ENCODE results near the gene EFNA3. TPM values are rescaled to one million over a fixed set of nuclear protein-coding genes. Genes with fewer than 3 reads are reported as not detected.

EFNA3 gene
- polyA plus RNA-seq, result 1 to 10 TPM in 1 of 3 donors, under 1 TPM in 2; 0.70 to 2.3 (median 0.94) TPM

- peaks cover 0 to 3% (median 0%) of the 10 kb centered on the region in 6 donors for H3K9me3 Mint-ChIP-seq
- H3K27ac Mint-ChIP-seq, result peak within 1 kb of the TSS; percentile 10 to 80 (median 38)
- DNase-seq, result peak; percentile 57 to 61 (median 57)
- H3K36me3 Mint-ChIP-seq, result no peaks in the 10 kb centered on the region
- H3K27me3 Mint-ChIP-seq (ENCODE audit: low read depth in 3 of 3), result peaks cover 16 to 31% (median 25%) of the 10 kb centered on the region in 3 donors
- H3K4me3 Mint-ChIP-seq, result peak within 1 kb of the TSS; percentile 72 to 91 (median 82)
- H3K4me1 Mint-ChIP-seq, result peaks cover 32 to 33% of the 10 kb centered on the region in 2 donors
Measured at GRCh38 chr1:155078469-155079209, at the start of gene EFNA3. EFNA3 (plus strand) TSS chr1:155078837; CDS start chr1:155078942, 105 bp downstream.

- Mint-ChIP-seq H3K27ac (no peak overlapping the region), H3K27me3 (ENCODE audit: low read depth in 3 of 3) (peaks cover 0 to 6% (median 2%) of the 10 kb centered on the region in 3 donors), H3K4me3 (no peak overlapping the region), H3K9me3 (peaks cover 0 to 3% (median 0%) of the 10 kb centered on the region in 6 donors), H3K4me1 (no peaks in the 10 kb centered on the region), H3K36me3 (no peaks in the 10 kb centered on the region)
- DNase-seq, result no peak
Measured at GRCh38 chr1:155029513-155030242, 49.0 kb upstream of the EFNA3 start.

GRCh38 chr1:155030243-155030795, 48.3 kb upstream of the EFNA3 start:
- peaks cover 0 to 6% (median 2%) of the 10 kb centered on the region in 3 donors for H3K27me3 Mint-ChIP-seq (ENCODE audit: low read depth in 3 of 3)
- H3K36me3 Mint-ChIP-seq, result no peaks in the 10 kb centered on the region
- peaks cover 0 to 4% (median 0%) of the 10 kb centered on the region in 6 donors for H3K9me3 Mint-ChIP-seq
- H3K4me3 Mint-ChIP-seq, result no peak overlapping the region
- H3K4me1 Mint-ChIP-seq, result no peaks in the 10 kb centered on the region
- no peak for DNase-seq
- H3K27ac Mint-ChIP-seq, result no peak overlapping the region

GRCh38 chr1:155030899-155031298, 47.7 kb upstream of the EFNA3 start:
- H3K27me3 Mint-ChIP-seq (ENCODE audit: low read depth in 3 of 3), result peaks cover 0 to 2% (median 2%) of the 10 kb centered on the region in 3 donors
- no peaks in the 10 kb centered on the region for H3K36me3 Mint-ChIP-seq
- H3K9me3 Mint-ChIP-seq, result peaks cover 0 to 4% (median 0%) of the 10 kb centered on the region in 6 donors
- H3K27ac Mint-ChIP-seq, result no peak overlapping the region
- no peak for DNase-seq
- H3K4me1 Mint-ChIP-seq, result no peaks in the 10 kb centered on the region
- no peak overlapping the region for H3K4me3 Mint-ChIP-seq

- H3K4me1 Mint-ChIP-seq, result no peaks in the 10 kb centered on the region
- DNase-seq, result no peak
- peaks cover 0 to 4% (median 2%) of the 10 kb centered on the region in 3 donors for H3K27me3 Mint-ChIP-seq (ENCODE audit: low read depth in 3 of 3)
- H3K36me3 Mint-ChIP-seq, result no peaks in the 10 kb centered on the region
- H3K4me3 Mint-ChIP-seq, result no peak overlapping the region
- H3K9me3 Mint-ChIP-seq, result peaks cover 0 to 4% (median 0%) of the 10 kb centered on the region in 6 donors
- H3K27ac Mint-ChIP-seq, result no peak overlapping the region
Measured at GRCh38 chr1:155032886-155033285, 45.8 kb upstream of the EFNA3 start.

- no peaks in the 10 kb centered on the region for H3K4me1 Mint-ChIP-seq
- H3K27me3 Mint-ChIP-seq (ENCODE audit: low read depth in 3 of 3), result peaks cover 0 to 5% (median 2%) of the 10 kb centered on the region in 3 donors
- H3K36me3 Mint-ChIP-seq, result no peaks in the 10 kb centered on the region
Measured at GRCh38 chr1:155033524-155033923, 45.1 kb upstream of the EFNA3 start, which contains the start of the genes DCST1 and DCST2. DCST1 (plus strand) TSS chr1:155033824; CDS start chr1:155034037, 213 bp downstream. DCST2 (minus strand) TSS chr1:155033781; CDS start chr1:155033701, 80 bp downstream.

GRCh38 chr1:155034318-155035208, 44.1 kb upstream of the EFNA3 start:
- Mint-ChIP-seq H3K36me3 (no peaks in the 10 kb centered on the region), H3K9me3 (peaks cover 0 to 4% (median 0%) of the 10 kb centered on the region in 6 donors), H3K4me3 (no peak overlapping the region), H3K27ac (no peak overlapping the region), H3K27me3 (ENCODE audit: low read depth in 3 of 3) (peaks cover 0 to 3% (median 0%) of the 10 kb centered on the region in 3 donors), H3K4me1 (no peaks in the 10 kb centered on the region)
- DNase-seq, result no peak

More at GRCh38 chr1:155033524-155033923, 45.1 kb upstream of the EFNA3 start, which contains the start of the genes DCST1 and DCST2:
- no peak for DNase-seq
- no peak within 1 kb of the TSS for H3K4me3 Mint-ChIP-seq
- H3K27ac Mint-ChIP-seq, result no peak within 1 kb of the TSS
- H3K9me3 Mint-ChIP-seq, result peaks cover 0 to 4% (median 0%) of the 10 kb centered on the region in 6 donors

- Mint-ChIP-seq H3K27ac (no peak overlapping the region), H3K36me3 (no peaks in the 10 kb centered on the region), H3K27me3 (ENCODE audit: low read depth in 3 of 3) (peaks cover 0 to 3% (median 0%) of the 10 kb centered on the region in 3 donors), H3K4me1 (no peaks in the 10 kb centered on the region), H3K4me3 (no peak overlapping the region), H3K9me3 (peaks cover 0 to 2% (median 0%) of the 10 kb centered on the region in 6 donors)
- no peak for DNase-seq
Measured at GRCh38 chr1:155035936-155036335, 42.7 kb upstream of the EFNA3 start.

- no peak for DNase-seq
- H3K36me3 Mint-ChIP-seq, result no peaks in the 10 kb centered on the region
- no peaks in the 10 kb centered on the region for H3K4me1 Mint-ChIP-seq
- H3K27ac Mint-ChIP-seq, result no peak overlapping the region
- H3K4me3 Mint-ChIP-seq, result no peak overlapping the region
- peaks cover 0 to 2% (median 0%) of the 10 kb centered on the region in 6 donors for H3K9me3 Mint-ChIP-seq
- peaks cover 0 to 3% (median 0%) of the 10 kb centered on the region in 3 donors for H3K27me3 Mint-ChIP-seq (ENCODE audit: low read depth in 3 of 3)
Measured at GRCh38 chr1:155037043-155037442, 41.6 kb upstream of the EFNA3 start.

GRCh38 chr1:155037851-155038441, 40.7 kb upstream of the EFNA3 start:
- H3K27ac Mint-ChIP-seq, result no peak overlapping the region
- no peak for DNase-seq
- H3K9me3 Mint-ChIP-seq, result peaks cover 0 to 2% (median 0%) of the 10 kb centered on the region in 6 donors
- H3K4me3 Mint-ChIP-seq, result no peak overlapping the region
- H3K27me3 Mint-ChIP-seq (ENCODE audit: low read depth in 3 of 3), result peaks cover 0 to 3% (median 0%) of the 10 kb centered on the region in 3 donors
- H3K36me3 Mint-ChIP-seq, result no peaks in the 10 kb centered on the region
- no peaks in the 10 kb centered on the region for H3K4me1 Mint-ChIP-seq

- no peak overlapping the region for H3K27ac Mint-ChIP-seq
- H3K4me1 Mint-ChIP-seq, result no peaks in the 10 kb centered on the region
- peaks cover 0 to 2% (median 0%) of the 10 kb centered on the region in 6 donors for H3K9me3 Mint-ChIP-seq
- H3K27me3 Mint-ChIP-seq (ENCODE audit: low read depth in 3 of 3), result peaks cover 0 to 3% (median 0%) of the 10 kb centered on the region in 3 donors
- DNase-seq, result no peak
- no peak overlapping the region for H3K4me3 Mint-ChIP-seq
- no peaks in the 10 kb centered on the region for H3K36me3 Mint-ChIP-seq
Measured at GRCh38 chr1:155038602-155039307, 39.9 kb upstream of the EFNA3 start.

GRCh38 chr1:155039308-155039669, 39.3 kb upstream of the EFNA3 start:
- Mint-ChIP-seq H3K27ac (no peak overlapping the region), H3K4me1 (no peaks in the 10 kb centered on the region), H3K36me3 (no peaks in the 10 kb centered on the region), H3K4me3 (no peak overlapping the region), H3K9me3 (peaks cover 0 to 2% (median 0%) of the 10 kb centered on the region in 6 donors), H3K27me3 (ENCODE audit: low read depth in 3 of 3) (peaks cover 0 to 3% (median 0%) of the 10 kb centered on the region in 3 donors)
- no peak for DNase-seq
